Upper lobe of right lung (tissue), 1 donor: ENCODE results near the gene CAPZB. TPM values are rescaled to one million over a fixed set of nuclear protein-coding genes. Genes with fewer than 3 reads are reported as not detected.

ENCODE experiments used
- ATAC-seq: fragments of 200-7000 bp; cut with Tn5 transposase; one replicate; pipeline ENCODE4 v1.9.1; 2020; ENCODE audit warnings: mild to moderate bottlenecking, moderate library complexity
- DNase-seq: peaks from one replicate; pipeline ENCODE4 v3.0.0-alpha.2; 2020
- H3K27ac ChIP-seq: fragments of 200-600 bp; one replicate; pipeline ENCODE4 v1.8.0; 2022
- H3K27me3 ChIP-seq: fragments of 200-600 bp; one replicate; pipeline ENCODE4 v1.8.0; 2022; ENCODE audit warnings: mild to moderate bottlenecking
- H3K36me3 ChIP-seq: fragments of 200-600 bp; one replicate; pipeline ENCODE4 v1.8.0; 2022
- H3K4me1 ChIP-seq: fragments of 200-600 bp; one replicate; pipeline ENCODE4 v1.8.0; 2022
- H3K4me3 ChIP-seq: fragments of 200-600 bp; one replicate; pipeline ENCODE4 v1.8.0; 2022; ENCODE audit warnings: mild to moderate bottlenecking
- H3K9me3 ChIP-seq: fragments of 200-600 bp; one replicate; pipeline ENCODE4 v1.8.0; 2022
- CTCF ChIP-seq: fragments of 200-600 bp; IDR thresholded peaks from one replicate; pipeline ENCODE4 v1.8.0; 2022; ENCODE audit warnings: antibody characterized with exemption
- intact Hi-C: fragments of 100-400 bp; cut with DNase I; formaldehyde crosslinking; loops from one replicate; pipeline ENCODE4 v1.11.0; 2022
- total RNA-seq: library from RNA; stranded (reverse); fragmentation: NEBNext Ultra II Directional; extraction: Animal tissue kit (Norgen Biotek cat#: 25700); gene quantifications from one replicate; pipeline ENCODE4 v1.2.1, GENCODE V29; 2021
- donor health status: DM: no; HTN: yes; CAD: no; lungs with severe emphysema.

CAPZB gene
- total RNA-seq, 1 donor from 2014 or later: 237 TPM

- Histone ChIP-seq H3K4me1 (peaks cover 44% of the 10 kb centered on the region), H3K36me3 (no peaks in the 10 kb centered on the region), H3K27ac (peak overlapping the region; percentile 83), H3K4me3 (no peak overlapping the region), H3K27me3 (no peaks in the 10 kb centered on the region), H3K9me3 (no peaks in the 10 kb centered on the region)
- DNase-seq: no peak
- intact Hi-C loops: no loop called here
- no peak for TF ChIP-seq CTCF
- no peak for ATAC-seq
Observed at GRCh38 chr1:19393046-19393445, 92.3 kb downstream of the CAPZB start.

GRCh38 chr1:19392221-19392620 is 93.1 kb downstream of the CAPZB start:
- intact Hi-C loops: no loop called here
- H3K27me3 ChIP-seq: no peaks in the 10 kb centered on the region
- TF ChIP-seq CTCF: no peak
- peaks cover 44% of the 10 kb centered on the region for H3K4me1 ChIP-seq
- H3K9me3 ChIP-seq: no peaks in the 10 kb centered on the region
- H3K4me3 ChIP-seq: no peak overlapping the region
- ATAC-seq (no peak), DNase-seq (no peak)
- no peaks in the 10 kb centered on the region for H3K36me3 ChIP-seq
- H3K27ac ChIP-seq: peak overlapping the region; percentile 83

GRCh38 chr1:19391596-19391981 is 93.8 kb downstream of the CAPZB start:
- Histone ChIP-seq H3K4me3 (peak overlapping the region; percentile 22), H3K9me3 (no peaks in the 10 kb centered on the region), H3K36me3 (no peaks in the 10 kb centered on the region), H3K27me3 (no peaks in the 10 kb centered on the region), H3K4me1 (peaks cover 44% of the 10 kb centered on the region), H3K27ac (peak overlapping the region; percentile 83)
- no peak for TF ChIP-seq CTCF
- DNase-seq (no peak), ATAC-seq (no peak)
- intact Hi-C loops: no loop called here

- H3K4me3 ChIP-seq: peak overlapping the region; percentile 22
Observed at GRCh38 chr1:19390901-19391595, 94.3 kb downstream of the CAPZB start.

GRCh38 chr1:19390166-19390850 is 95.0 kb downstream of the CAPZB start:
- intact Hi-C loops: no loop called here
- ATAC-seq (peak; percentile 9), DNase-seq (no peak)
- peaks cover 2% of the 10 kb centered on the region for H3K36me3 ChIP-seq
- H3K9me3 ChIP-seq: no peaks in the 10 kb centered on the region
- no peaks in the 10 kb centered on the region for H3K27me3 ChIP-seq
- H3K4me1 ChIP-seq: peaks cover 54% of the 10 kb centered on the region
- H3K27ac ChIP-seq: peak overlapping the region; percentile 83
- peak overlapping the region; percentile 22 for H3K4me3 ChIP-seq
- no peak for TF ChIP-seq CTCF

More at GRCh38 chr1:19390901-19391595, 94.3 kb downstream of the CAPZB start:
- Histone ChIP-seq H3K4me1 (peaks cover 49% of the 10 kb centered on the region), H3K9me3 (no peaks in the 10 kb centered on the region), H3K27ac (peak overlapping the region; percentile 83), H3K27me3 (no peaks in the 10 kb centered on the region), H3K36me3 (no peaks in the 10 kb centered on the region)
- DNase-seq (no peak), ATAC-seq (peak; percentile 60)
- peak; percentile 83 for TF ChIP-seq CTCF
- intact Hi-C loops: no loop called here
